ENCODE results near the gene ACOX3. TPM values are rescaled to one million over a fixed set of nuclear protein-coding genes. Genes with fewer than 3 reads are reported as not detected.

The ACOX3 gene
- total RNA-seq, 1 donor from 2014 or later = 51.6 TPM

DNA sequence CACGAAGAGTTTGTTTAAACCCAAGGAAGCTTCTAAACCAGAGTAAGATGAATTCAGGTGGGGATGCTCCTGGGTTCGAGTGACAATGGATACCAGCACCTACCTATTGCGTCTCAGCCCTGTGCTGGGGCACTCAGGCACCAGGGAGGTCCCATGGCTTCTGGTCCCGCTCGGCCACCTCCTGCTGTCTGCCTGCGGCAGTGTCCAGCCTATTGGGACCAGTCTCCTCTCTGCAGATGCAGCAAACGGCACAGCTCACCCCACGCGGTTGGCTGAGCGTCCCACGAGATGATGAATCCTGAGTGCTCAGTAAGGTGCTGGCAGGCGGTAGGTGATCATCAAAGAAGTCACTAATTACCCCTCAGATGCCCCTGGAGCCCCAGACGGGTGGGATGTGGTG is 75.2 kb downstream of the ACOX3 start:
- H3K4me1 Mint-ChIP-seq (ENCODE audit: low read depth) = peaks cover 14% of the 10 kb centered on the region
- DNase-seq (ENCODE audit: low spot score) = peak; percentile 54
- no peak overlapping the region for H3K4me3 Mint-ChIP-seq (ENCODE audit: unreplicated experiment)
- H3K36me3 Mint-ChIP-seq (ENCODE audit: low read depth) = peaks cover 3% of the 10 kb centered on the region
- no peaks in the 10 kb centered on the region for H3K27me3 Mint-ChIP-seq (ENCODE audit: low read depth)
- no peak overlapping the region for H3K27ac Mint-ChIP-seq (ENCODE audit: unreplicated experiment)
- no peaks in the 10 kb centered on the region for H3K9me3 Mint-ChIP-seq (ENCODE audit: low read depth)
- TF ChIP-seq, protein P1, sequence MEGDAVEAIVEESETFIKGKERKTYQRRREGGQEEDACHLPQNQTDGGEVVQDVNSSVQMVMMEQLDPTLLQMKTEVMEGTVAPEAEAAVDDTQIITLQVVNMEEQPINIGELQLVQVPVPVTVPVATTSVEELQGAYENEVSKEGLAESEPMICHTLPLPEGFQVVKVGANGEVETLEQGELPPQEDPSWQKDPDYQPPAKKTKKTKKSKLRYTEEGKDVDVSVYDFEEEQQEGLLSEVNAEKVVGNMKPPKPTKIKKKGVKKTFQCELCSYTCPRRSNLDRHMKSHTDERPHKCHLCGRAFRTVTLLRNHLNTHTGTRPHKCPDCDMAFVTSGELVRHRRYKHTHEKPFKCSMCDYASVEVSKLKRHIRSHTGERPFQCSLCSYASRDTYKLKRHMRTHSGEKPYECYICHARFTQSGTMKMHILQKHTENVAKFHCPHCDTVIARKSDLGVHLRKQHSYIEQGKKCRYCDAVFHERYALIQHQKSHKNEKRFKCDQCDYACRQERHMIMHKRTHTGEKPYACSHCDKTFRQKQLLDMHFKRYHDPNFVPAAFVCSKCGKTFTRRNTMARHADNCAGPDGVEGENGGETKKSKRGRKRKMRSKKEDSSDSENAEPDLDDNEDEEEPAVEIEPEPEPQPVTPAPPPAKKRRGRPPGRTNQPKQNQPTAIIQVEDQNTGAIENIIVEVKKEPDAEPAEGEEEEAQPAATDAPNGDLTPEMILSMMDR (IDR thresholded peaks at IDR 0.05) = no peak

DNA sequence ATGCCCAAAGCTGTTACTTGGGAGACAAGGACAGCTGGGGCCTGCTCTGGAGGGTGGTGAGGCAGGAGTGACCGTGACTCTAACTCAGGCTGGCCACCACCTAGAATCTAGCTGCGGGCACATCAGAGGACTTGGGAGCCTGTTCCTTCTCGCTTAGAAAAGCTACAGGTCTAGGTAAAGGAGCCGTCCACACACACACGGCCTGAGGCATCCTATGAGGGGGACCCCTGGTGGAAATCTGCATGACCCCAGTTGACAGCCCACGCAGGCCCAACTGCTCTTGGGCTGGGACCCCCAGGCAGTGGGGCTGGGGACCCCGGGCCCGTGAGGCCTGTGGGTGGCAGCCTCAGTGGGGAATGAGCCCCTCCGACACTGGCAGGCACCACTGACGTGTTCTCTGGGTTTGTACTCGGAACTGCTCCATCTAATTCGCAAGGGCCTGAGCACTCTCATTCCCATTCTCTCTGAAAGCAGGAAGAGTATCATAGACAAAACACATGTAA is 75.6 kb downstream of the ACOX3 start:
- Mint-ChIP-seq H3K4me1 (ENCODE audit: low read depth) (peaks cover 14% of the 10 kb centered on the region), H3K36me3 (ENCODE audit: low read depth) (peaks cover 3% of the 10 kb centered on the region), H3K27me3 (ENCODE audit: low read depth) (no peaks in the 10 kb centered on the region), H3K27ac (ENCODE audit: unreplicated experiment) (no peak overlapping the region), H3K4me3 (ENCODE audit: unreplicated experiment) (no peak overlapping the region), H3K9me3 (ENCODE audit: low read depth) (no peaks in the 10 kb centered on the region)
- DNase-seq (ENCODE audit: low spot score) = peak; percentile 55
- TF ChIP-seq, protein P1 (IDR thresholded peaks at IDR 0.05) = no peak

DNA sequence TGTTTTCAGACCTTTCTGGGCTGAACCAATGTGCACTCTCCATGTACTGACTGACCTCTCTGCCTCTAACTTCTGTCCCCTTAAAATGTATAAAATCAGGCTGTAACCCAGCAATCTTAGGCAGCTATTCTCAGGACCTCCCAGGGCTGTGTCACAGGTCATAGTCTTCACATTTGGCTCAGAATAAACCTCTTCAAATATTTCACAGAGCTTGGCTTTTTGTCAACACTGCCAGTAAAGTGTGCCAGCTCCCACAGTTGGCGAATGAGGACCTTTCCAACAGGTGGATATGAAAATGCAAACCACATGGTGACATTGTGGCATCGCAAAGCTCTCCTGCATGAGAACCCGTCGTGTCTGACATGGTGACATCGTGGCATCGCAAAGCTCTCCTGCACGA is 76.4 kb downstream of the ACOX3 start:
- Mint-ChIP-seq H3K36me3 (ENCODE audit: low read depth) (peaks cover 3% of the 10 kb centered on the region), H3K9me3 (ENCODE audit: low read depth) (no peaks in the 10 kb centered on the region), H3K27me3 (ENCODE audit: low read depth) (no peaks in the 10 kb centered on the region), H3K4me1 (ENCODE audit: low read depth) (peaks cover 14% of the 10 kb centered on the region), H3K4me3 (ENCODE audit: unreplicated experiment) (no peak overlapping the region), H3K27ac (ENCODE audit: unreplicated experiment) (peak overlapping the region; percentile 38)
- TF ChIP-seq, protein P1 (IDR thresholded peaks at IDR 0.05) = no peak
- no peak for DNase-seq (ENCODE audit: low spot score)

DNA sequence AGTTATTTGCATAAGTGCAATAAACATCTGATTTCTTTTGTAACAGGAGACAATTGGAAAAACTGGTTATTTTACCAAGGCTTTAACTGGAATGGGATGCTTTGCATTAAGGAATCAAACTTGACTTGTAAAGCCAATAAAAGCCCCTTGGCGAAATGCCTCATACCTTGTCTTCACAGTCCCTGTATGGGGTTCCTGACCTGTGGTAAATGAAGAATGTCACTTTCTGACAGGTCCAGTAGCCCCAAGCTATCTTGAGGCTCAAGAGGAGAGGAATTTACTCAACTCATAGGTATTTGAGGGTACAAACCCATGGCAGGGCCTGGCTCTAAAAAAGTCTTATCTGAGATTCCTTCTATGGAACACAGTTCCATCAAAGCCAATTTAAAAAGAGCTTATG is 78.0 kb downstream of the ACOX3 start:
- no peaks in the 10 kb centered on the region for H3K27me3 Mint-ChIP-seq (ENCODE audit: low read depth)
- TF ChIP-seq, protein P1 (IDR thresholded peaks at IDR 0.05) = no peak
- H3K27ac Mint-ChIP-seq (ENCODE audit: unreplicated experiment) = no peak overlapping the region
- no peak overlapping the region for H3K4me3 Mint-ChIP-seq (ENCODE audit: unreplicated experiment)
- no peak for DNase-seq (ENCODE audit: low spot score)
- peaks cover 14% of the 10 kb centered on the region for H3K4me1 Mint-ChIP-seq (ENCODE audit: low read depth)
- peaks cover 3% of the 10 kb centered on the region for H3K36me3 Mint-ChIP-seq (ENCODE audit: low read depth)
- no peaks in the 10 kb centered on the region for H3K9me3 Mint-ChIP-seq (ENCODE audit: low read depth)

DNA sequence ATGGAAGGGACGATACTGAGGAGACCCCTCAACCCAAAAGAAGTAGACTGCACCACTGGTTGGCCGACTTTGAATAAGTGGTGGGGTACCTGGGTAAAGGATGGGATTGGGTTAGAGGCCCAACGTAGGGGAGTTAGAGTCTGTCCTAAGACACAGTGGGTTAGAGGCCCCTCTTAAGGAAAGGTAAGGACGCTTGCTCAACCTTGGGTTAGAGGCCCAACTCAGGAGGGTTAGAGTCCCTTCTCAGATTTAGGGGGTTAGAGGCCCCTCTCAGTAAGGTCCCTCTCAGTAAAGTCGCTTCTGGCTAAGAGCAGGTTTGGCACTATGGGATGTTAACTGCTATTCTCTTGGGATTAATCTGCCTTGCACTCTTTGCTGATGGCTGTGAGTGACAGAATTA is 81.3 kb downstream of the ACOX3 start:
- no peaks in the 10 kb centered on the region for H3K9me3 Mint-ChIP-seq (ENCODE audit: low read depth)
- H3K4me3 Mint-ChIP-seq (ENCODE audit: unreplicated experiment) = no peak overlapping the region
- H3K4me1 Mint-ChIP-seq (ENCODE audit: low read depth) = peaks cover 32% of the 10 kb centered on the region
- peaks cover 3% of the 10 kb centered on the region for H3K36me3 Mint-ChIP-seq (ENCODE audit: low read depth)
- H3K27ac Mint-ChIP-seq (ENCODE audit: unreplicated experiment) = no peak overlapping the region
- TF ChIP-seq, protein P1 (IDR thresholded peaks at IDR 0.05) = no peak
- H3K27me3 Mint-ChIP-seq (ENCODE audit: low read depth) = no peaks in the 10 kb centered on the region
- no peak for DNase-seq (ENCODE audit: low spot score)

Data from chondrocyte (in vitro differentiated cells).